Thyroid gland (tissue), 4 donors: ENCODE results near the gene SRRM3.

Source experiments
- POLR2A ChIP-seq, 2 donors: fragments of 450-650 bp; IDR thresholded peaks; one replicate each; pipeline ENCODE4 v1.6.1; 2017; ENCODE audit warnings: antibody characterized with exemption in 2 of 2, mild to moderate bottlenecking in 2 of 2, moderate library complexity in 1 of 2
- TF ChIP-seq, protein P1 (sequence below), 6 experiments: fragments of 200-600 bp in 3 of 6; fragments of 450-650 bp in 3 of 6; sonication (generic) in 3 of 6; IDR thresholded peaks; one replicate each; pipeline ENCODE4 v1.5.1; 2016 to 2019; ENCODE audit warnings: antibody characterized with exemption in 6 of 6, mild to moderate bottlenecking in 2 of 6, inconsistent platforms in 1 of 6, moderate library complexity in 1 of 6

DNA sequence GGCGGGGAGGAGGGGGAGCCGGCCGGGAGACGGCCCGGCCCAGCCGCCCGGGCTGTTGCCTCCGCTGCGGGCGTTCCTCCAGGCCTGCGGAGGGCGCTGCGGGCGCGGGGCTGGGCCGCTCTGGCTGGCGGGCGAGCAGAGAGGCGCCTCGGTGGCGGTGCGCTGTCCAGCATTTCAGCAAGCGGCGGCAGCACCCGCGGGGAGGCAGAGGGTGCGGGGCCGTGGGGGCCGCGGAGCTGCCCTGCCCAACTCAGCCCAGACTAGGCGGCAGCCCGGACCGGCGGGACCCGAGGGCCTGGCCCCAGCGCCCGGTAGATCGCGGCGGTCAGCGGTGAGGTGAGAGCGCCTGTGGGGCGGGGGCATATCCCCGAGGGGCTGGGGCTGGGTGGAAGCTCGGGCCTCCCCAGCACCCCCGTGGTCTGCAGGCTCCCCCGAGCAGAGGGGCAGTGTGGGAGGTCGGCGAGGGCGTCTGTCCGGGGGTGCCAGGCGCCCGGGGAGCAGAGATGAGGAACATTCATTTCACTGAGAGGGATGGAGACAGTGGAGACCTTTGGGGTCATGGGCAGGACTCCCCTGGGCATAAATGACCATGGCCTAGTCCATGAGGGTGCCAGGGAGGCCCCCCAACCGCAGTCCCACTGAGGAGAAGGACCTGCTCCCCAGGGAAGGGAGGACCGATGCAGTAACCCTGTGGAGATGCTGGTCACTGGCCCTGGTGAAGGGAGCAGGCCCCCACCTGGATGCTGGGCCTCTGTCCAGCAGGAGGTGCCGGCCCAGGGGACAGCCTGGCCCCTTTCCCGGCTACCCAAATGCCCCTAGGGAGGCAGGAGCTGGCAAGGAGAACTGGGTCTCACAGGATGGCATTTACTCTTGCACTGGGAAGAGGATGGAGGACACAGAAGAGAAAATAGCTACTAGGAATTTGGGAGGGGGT, at the start of gene SRRM3:
- TF ChIP-seq, protein P1, sequence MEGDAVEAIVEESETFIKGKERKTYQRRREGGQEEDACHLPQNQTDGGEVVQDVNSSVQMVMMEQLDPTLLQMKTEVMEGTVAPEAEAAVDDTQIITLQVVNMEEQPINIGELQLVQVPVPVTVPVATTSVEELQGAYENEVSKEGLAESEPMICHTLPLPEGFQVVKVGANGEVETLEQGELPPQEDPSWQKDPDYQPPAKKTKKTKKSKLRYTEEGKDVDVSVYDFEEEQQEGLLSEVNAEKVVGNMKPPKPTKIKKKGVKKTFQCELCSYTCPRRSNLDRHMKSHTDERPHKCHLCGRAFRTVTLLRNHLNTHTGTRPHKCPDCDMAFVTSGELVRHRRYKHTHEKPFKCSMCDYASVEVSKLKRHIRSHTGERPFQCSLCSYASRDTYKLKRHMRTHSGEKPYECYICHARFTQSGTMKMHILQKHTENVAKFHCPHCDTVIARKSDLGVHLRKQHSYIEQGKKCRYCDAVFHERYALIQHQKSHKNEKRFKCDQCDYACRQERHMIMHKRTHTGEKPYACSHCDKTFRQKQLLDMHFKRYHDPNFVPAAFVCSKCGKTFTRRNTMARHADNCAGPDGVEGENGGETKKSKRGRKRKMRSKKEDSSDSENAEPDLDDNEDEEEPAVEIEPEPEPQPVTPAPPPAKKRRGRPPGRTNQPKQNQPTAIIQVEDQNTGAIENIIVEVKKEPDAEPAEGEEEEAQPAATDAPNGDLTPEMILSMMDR (IDR thresholded peaks at IDR 0.05), result peak in 3 of 6 experiments; percentile 63 to 88 (median 84)
- TF ChIP-seq POLR2A (IDR thresholded peaks at IDR 0.05), result no peak
